ENCODE measurements around the gene DNM3.

DNM3 gene

GRCh38 chr1:172449585-172450523, 608.6 kb downstream of the DNM3 start:
- Histone ChIP-seq H3K4me1 (ENCODE audit: control insufficient read depth in 1 of 2, insufficient read depth in 1 of 2, low read depth in 1 of 2, low read length in 1 of 2) (peaks cover 43 to 52% of the 10 kb centered on the region in 2 experiments), H3K4me3 (ENCODE audit: low read depth in 1 of 2, low read length in 1 of 2) (peak overlapping the region; percentile 2 to 39), H3K27me3 (no peaks in the 10 kb centered on the region), H3K36me3 (no peaks in the 10 kb centered on the region), H3K27ac (peak overlapping the region; percentile 59), H3K9me3 (no peaks in the 10 kb centered on the region)
- peak; percentile 86 for TF ChIP-seq CTCF (IDR thresholded peaks at IDR 0.05)

- Histone ChIP-seq H3K4me1 (ENCODE audit: control insufficient read depth in 1 of 2, insufficient read depth in 1 of 2, low read depth in 1 of 2, low read length in 1 of 2) (peaks cover 44 to 52% of the 10 kb centered on the region in 2 experiments), H3K4me3 (ENCODE audit: low read depth in 1 of 2, low read length in 1 of 2) (peak overlapping the region; percentile 2 to 39), H3K27me3 (no peaks in the 10 kb centered on the region), H3K36me3 (no peaks in the 10 kb centered on the region), H3K9me3 (no peaks in the 10 kb centered on the region), H3K27ac (peak overlapping the region; percentile 59)
- TF ChIP-seq CTCF (IDR thresholded peaks at IDR 0.05) = no peak
Observed at GRCh38 chr1:172450524-172450885, 609.2 kb downstream of the DNM3 start.

- Histone ChIP-seq H3K36me3 (no peaks in the 10 kb centered on the region), H3K9me3 (no peaks in the 10 kb centered on the region), H3K27ac (peak overlapping the region; percentile 59), H3K4me1 (ENCODE audit: control insufficient read depth in 1 of 2, insufficient read depth in 1 of 2, low read depth in 1 of 2, low read length in 1 of 2) (peaks cover 46 to 52% of the 10 kb centered on the region in 2 experiments), H3K4me3 (ENCODE audit: low read depth in 1 of 2, low read length in 1 of 2) (no peak overlapping the region), H3K27me3 (no peaks in the 10 kb centered on the region)
- TF ChIP-seq CTCF (IDR thresholded peaks at IDR 0.05) = no peak
Observed at GRCh38 chr1:172451002-172451443, 609.7 kb downstream of the DNM3 start.

- H3K27me3 ChIP-seq = no peaks in the 10 kb centered on the region
Observed at GRCh38 chr1:172452536-172453152, 611.3 kb downstream of the DNM3 start.

GRCh38 chr1:172453153-172453545, 611.9 kb downstream of the DNM3 start:
- H3K9me3 ChIP-seq = no peaks in the 10 kb centered on the region
- H3K27me3 ChIP-seq = no peaks in the 10 kb centered on the region
- peaks cover 35% of the 10 kb centered on the region in 2 experiments for H3K4me1 ChIP-seq (ENCODE audit: control insufficient read depth in 1 of 2, insufficient read depth in 1 of 2, low read depth in 1 of 2, low read length in 1 of 2)
- H3K4me3 ChIP-seq (ENCODE audit: low read depth in 1 of 2, low read length in 1 of 2) = no peak overlapping the region
- TF ChIP-seq CTCF (IDR thresholded peaks at IDR 0.05) = no peak
- H3K36me3 ChIP-seq = no peaks in the 10 kb centered on the region
- H3K27ac ChIP-seq = no peak overlapping the region

More at GRCh38 chr1:172452536-172453152, 611.3 kb downstream of the DNM3 start:
- TF ChIP-seq CTCF (IDR thresholded peaks at IDR 0.05) = no peak
- Histone ChIP-seq H3K4me1 (ENCODE audit: control insufficient read depth in 1 of 2, insufficient read depth in 1 of 2, low read depth in 1 of 2, low read length in 1 of 2) (peaks cover 40% of the 10 kb centered on the region in 2 experiments), H3K4me3 (ENCODE audit: low read depth in 1 of 2, low read length in 1 of 2) (no peak overlapping the region), H3K36me3 (no peaks in the 10 kb centered on the region), H3K27ac (no peak overlapping the region), H3K9me3 (no peaks in the 10 kb centered on the region)

All from neutrophil (primary cell).